Measurements from ENCODE around the gene RPP25. TPM values are rescaled to one million over a fixed set of nuclear protein-coding genes. Genes with fewer than 3 reads are reported as not detected.

Gene RPP25
- total RNA-seq, 6 experiments from 2014 or later: 0.76 to 1.7 (median 1.5) TPM

DNA sequence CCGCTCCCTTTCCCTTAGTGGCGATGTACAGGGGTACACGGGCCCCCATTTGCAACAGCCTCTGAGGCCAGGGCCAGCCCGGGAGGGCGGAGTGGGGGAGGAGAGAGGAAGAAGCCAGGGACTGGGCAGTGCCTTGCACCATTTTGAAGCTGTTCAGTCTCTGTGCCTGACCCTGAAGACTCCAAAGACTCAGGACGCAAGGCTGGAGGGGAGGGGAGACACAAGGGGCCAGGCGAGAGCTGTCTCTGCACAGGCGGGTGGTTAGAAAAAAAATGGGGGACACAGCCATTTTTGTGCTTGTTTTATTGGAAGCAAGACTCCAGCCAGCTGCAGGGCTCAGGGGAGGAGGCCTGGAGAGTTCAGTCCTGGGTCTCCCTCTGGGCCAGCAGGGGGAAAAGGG is 1.6 kb downstream of the RPP25 start:
- H3K4me1 Mint-ChIP-seq (ENCODE audit: low read depth): peaks cover 32% of the 10 kb centered on the region
- no peaks in the 10 kb centered on the region for H3K9me3 Mint-ChIP-seq
- H3K27ac Mint-ChIP-seq: no peak overlapping the region
- DNase-seq: no peak
- TF ChIP-seq, protein P1, sequence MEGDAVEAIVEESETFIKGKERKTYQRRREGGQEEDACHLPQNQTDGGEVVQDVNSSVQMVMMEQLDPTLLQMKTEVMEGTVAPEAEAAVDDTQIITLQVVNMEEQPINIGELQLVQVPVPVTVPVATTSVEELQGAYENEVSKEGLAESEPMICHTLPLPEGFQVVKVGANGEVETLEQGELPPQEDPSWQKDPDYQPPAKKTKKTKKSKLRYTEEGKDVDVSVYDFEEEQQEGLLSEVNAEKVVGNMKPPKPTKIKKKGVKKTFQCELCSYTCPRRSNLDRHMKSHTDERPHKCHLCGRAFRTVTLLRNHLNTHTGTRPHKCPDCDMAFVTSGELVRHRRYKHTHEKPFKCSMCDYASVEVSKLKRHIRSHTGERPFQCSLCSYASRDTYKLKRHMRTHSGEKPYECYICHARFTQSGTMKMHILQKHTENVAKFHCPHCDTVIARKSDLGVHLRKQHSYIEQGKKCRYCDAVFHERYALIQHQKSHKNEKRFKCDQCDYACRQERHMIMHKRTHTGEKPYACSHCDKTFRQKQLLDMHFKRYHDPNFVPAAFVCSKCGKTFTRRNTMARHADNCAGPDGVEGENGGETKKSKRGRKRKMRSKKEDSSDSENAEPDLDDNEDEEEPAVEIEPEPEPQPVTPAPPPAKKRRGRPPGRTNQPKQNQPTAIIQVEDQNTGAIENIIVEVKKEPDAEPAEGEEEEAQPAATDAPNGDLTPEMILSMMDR (IDR thresholded peaks at IDR 0.05): no peak
- no peak overlapping the region for H3K4me3 Mint-ChIP-seq
- H3K36me3 Mint-ChIP-seq (ENCODE audit: low read depth): no peaks in the 10 kb centered on the region
- peaks cover 12% of the 10 kb centered on the region for H3K27me3 Mint-ChIP-seq (ENCODE audit: insufficient read depth)

DNA sequence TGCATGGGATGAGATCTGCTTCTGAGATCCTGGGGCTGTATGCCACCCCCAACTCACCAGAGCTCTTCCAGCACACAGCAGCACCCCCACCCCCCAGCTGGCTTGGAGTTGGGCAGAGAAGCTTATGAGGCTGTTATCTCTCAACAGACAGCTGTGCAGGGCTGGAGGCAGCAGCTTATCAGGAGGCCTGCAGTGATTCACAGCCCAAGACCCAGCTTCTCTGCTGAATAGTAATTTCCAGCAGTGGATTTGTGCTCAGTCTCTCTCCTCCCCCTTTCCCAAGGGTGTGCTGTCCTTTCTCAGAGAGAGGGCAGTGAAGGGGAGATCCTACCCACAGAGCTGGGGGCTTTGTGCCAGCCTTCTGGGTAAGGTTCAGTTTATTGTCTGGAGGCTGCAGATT is 2.1 kb downstream of the RPP25 start:
- Mint-ChIP-seq H3K9me3 (no peaks in the 10 kb centered on the region), H3K36me3 (ENCODE audit: low read depth) (no peaks in the 10 kb centered on the region), H3K27ac (no peak overlapping the region), H3K4me3 (no peak overlapping the region), H3K4me1 (ENCODE audit: low read depth) (peaks cover 28% of the 10 kb centered on the region), H3K27me3 (ENCODE audit: insufficient read depth) (peaks cover 10% of the 10 kb centered on the region)
- no peak for DNase-seq
- TF ChIP-seq, protein P1 (IDR thresholded peaks at IDR 0.05): no peak

DNA sequence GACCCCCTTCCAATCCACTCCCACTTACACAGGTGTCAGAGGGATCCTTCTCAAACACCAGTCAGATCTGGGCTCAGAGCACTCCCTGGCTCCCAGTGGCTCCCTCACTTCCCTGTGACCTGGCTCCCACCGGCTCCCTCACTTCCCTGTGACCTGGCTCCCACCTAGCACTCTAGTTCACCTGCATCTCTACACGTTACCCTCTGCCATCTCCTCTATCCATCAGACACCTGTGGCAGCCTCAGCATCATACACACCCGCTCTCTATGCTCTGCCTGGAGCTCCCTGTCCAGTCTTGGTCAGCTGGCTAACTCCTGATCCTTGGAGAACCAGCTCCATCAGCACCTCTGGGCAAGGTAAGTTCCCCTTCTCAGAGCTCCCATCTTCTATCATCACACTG is 5.6 kb downstream of the RPP25 start:
- no peaks in the 10 kb centered on the region for H3K27me3 Mint-ChIP-seq (ENCODE audit: insufficient read depth)
- no peaks in the 10 kb centered on the region for H3K9me3 Mint-ChIP-seq
- no peak overlapping the region for H3K27ac Mint-ChIP-seq
- no peak overlapping the region for H3K4me3 Mint-ChIP-seq
- no peak for DNase-seq
- H3K4me1 Mint-ChIP-seq (ENCODE audit: low read depth): peaks cover 5% of the 10 kb centered on the region; the same call in 1 of the 2 replicates
- no peaks in the 10 kb centered on the region for H3K36me3 Mint-ChIP-seq (ENCODE audit: low read depth)
- TF ChIP-seq, protein P1 (IDR thresholded peaks at IDR 0.05): no peak

DNA sequence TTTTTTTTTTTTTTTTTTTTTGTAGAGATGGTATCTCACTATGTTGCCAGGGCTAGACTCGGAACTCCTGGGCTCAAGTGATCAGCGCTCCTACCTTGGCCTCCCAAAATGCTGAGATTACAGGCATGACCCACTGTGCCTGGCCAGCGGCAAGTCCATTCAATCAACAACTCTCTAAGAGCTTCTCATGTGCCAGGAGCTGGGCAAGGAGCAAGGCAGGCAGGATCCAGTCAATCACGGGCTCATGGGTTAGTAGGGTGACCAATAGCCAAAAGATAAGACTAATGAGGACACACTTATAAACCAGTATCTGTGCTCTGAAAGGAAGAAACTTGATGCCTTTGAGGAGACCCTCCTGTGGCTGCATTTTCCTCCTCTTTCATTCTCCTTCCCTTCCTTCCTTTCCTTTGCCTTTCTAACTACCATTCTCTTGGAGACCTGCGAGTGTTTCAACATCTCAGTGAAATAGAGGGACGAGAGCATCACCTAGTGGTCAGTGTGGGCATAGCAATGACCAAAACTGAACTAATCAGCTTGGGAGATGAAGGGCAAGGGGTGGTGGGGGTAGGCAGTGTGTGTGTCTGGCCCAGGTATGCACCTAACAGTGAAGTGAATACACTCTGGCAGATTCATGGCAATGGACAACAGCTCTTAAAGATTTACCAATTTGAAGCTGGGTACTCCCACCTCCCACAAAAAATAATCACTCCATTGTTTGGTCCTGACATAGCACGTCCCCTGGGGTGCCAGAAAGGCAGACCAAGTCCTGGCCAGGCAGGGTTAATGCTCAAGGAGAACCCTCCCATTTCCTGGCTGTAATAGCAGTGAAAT is 6.3 kb downstream of the RPP25 start:
- H3K9me3 Mint-ChIP-seq: no peaks in the 10 kb centered on the region
- no peaks in the 10 kb centered on the region; the same call in 1 of the 2 replicates for H3K27me3 Mint-ChIP-seq (ENCODE audit: insufficient read depth)
- H3K4me3 Mint-ChIP-seq: no peak overlapping the region
- H3K36me3 Mint-ChIP-seq (ENCODE audit: low read depth): no peaks in the 10 kb centered on the region
- H3K27ac Mint-ChIP-seq: no peak overlapping the region
- peak; percentile 63 for DNase-seq
- H3K4me1 Mint-ChIP-seq (ENCODE audit: low read depth): peaks cover 5% of the 10 kb centered on the region; the same call in 1 of the 2 replicates
- TF ChIP-seq, protein P1 (IDR thresholded peaks at IDR 0.05): peak; percentile 98

DNA sequence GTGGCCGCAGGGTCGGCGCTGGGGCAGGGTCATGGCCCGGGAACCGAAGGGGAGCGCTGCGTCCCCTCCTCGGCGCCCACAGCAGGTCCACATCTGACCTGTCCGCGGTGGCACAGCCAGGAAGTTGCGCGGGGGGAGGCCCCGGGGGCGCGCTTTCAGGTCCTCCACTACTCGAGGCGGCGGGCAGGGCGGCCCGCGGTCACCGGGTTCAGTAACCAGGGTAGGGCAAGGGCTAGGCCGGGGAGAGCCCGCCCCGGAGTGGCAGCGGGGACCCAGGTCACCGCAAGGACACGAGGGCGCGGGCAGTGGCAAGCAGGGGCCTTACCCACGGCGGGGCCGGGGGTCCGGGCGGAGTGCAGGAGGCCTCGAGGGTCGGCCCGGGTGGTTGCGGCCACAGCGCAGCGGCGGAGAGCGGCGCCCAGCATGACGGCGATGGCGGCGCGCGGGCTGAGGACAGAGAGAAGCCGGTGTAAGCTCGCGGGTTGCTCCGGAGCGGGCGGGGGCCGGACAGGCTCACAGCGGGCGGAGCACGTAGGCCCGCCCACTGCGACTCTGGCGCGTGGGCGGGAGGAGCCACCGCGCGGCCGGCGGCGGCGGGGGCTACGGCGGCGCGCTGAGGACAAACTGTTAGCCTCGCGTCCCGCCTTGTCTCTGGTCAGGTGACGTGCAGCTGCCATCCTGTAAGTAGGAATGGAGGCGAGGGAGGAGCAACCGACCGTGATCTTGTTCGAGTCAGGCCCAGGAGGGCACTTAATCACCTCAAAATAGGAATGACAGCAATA is 18.8 kb downstream of the RPP25 start, which contains the start of gene COX5A:
Gene COX5A (minus strand): TSS at position 484 of the 782 bp plus-strand sequence. CDS start 59 bp downstream, at position 425.
- peak within 1 kb of the TSS; percentile 90 for H3K27ac Mint-ChIP-seq
- H3K4me3 Mint-ChIP-seq: peak within 1 kb of the TSS; percentile 94
- no peaks in the 10 kb centered on the region for H3K9me3 Mint-ChIP-seq
- DNase-seq: peak; percentile 94
- peaks cover 3% of the 10 kb centered on the region; the same call in 1 of the 2 replicates for H3K27me3 Mint-ChIP-seq (ENCODE audit: insufficient read depth)
- H3K4me1 Mint-ChIP-seq (ENCODE audit: low read depth): peaks cover 15% of the 10 kb centered on the region
- TF ChIP-seq, protein P1 (IDR thresholded peaks at IDR 0.05): no peak
- peaks cover 4% of the 10 kb centered on the region; the same call in 1 of the 2 replicates for H3K36me3 Mint-ChIP-seq (ENCODE audit: low read depth)
